GM23338 (cell line): ENCODE results near the gene EPS8L1.

ENCODE experiments used
- CREB1 ChIP-seq: fragments of 250-450 bp; sonication (Bioruptor Pico); IDR thresholded peaks from 2 replicates; pipeline ENCODE4 v1.5.0; 2020; ENCODE audit warnings: low read depth, mild to moderate bottlenecking, moderate library complexity
- EZH2 ChIP-seq: fragments of 200-600 bp; sonication (generic); IDR thresholded peaks from one replicate; pipeline ENCODE4 v1.8.0; 2017; ENCODE audit warnings: antibody characterized with exemption, mild to moderate bottlenecking, low read depth; ENCODE audit not compliant: unreplicated experiment
- EZH2phosphoT487 ChIP-seq: fragments of 200-600 bp; sonication (generic); IDR thresholded peaks from one replicate; pipeline ENCODE4 v1.8.1; 2018; ENCODE audit warnings: antibody characterized with exemption; ENCODE audit not compliant: unreplicated experiment
- POLR2AphosphoS5 ChIP-seq: IDR thresholded peaks from 2 replicates; pipeline ENCODE4 v1.6.1; 2016; ENCODE audit warnings: antibody characterized with exemption, low read depth
- TF ChIP-seq, protein P1 (sequence below), 2 experiments: fragments of 200-600 bp in 1 of 2; sonication (generic) in 1 of 2; conservative IDR thresholded peaks; 2 replicates each; pipeline versions ENCODE4 v1.5.1 to v1.6.1; 2016 to 2017; ENCODE audit warnings: antibody characterized with exemption in 2 of 2, low read depth in 2 of 2, mild to moderate bottlenecking in 2 of 2, moderate library complexity in 1 of 2

DNA sequence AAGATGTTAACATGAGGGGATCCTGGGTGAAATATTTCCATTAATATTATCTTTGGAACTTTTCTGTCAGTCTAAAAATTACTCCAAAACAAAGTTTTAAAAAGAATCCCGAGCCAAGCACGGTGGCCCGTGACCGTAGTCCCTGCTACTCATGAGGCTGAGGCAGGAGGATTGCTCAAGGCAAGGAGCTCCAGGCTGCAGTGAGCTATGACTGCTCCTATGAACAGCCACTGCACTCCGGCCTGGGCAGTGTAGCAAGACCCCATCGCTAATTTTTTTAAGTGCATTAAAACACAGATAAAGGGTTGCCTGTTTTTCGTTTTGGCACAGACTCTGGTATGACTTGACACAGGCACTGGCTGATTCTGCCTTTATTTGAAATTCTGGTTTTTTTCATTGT, 44.5 kb upstream of the EPS8L1 start:
- TF ChIP-seq, protein P1, sequence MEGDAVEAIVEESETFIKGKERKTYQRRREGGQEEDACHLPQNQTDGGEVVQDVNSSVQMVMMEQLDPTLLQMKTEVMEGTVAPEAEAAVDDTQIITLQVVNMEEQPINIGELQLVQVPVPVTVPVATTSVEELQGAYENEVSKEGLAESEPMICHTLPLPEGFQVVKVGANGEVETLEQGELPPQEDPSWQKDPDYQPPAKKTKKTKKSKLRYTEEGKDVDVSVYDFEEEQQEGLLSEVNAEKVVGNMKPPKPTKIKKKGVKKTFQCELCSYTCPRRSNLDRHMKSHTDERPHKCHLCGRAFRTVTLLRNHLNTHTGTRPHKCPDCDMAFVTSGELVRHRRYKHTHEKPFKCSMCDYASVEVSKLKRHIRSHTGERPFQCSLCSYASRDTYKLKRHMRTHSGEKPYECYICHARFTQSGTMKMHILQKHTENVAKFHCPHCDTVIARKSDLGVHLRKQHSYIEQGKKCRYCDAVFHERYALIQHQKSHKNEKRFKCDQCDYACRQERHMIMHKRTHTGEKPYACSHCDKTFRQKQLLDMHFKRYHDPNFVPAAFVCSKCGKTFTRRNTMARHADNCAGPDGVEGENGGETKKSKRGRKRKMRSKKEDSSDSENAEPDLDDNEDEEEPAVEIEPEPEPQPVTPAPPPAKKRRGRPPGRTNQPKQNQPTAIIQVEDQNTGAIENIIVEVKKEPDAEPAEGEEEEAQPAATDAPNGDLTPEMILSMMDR (conservative IDR thresholded peaks at IDR 0.05; ENCODE audit: low read depth in 2 of 2), result no peak
- TF ChIP-seq EZH2phosphoT487, result no peak
- no peak for TF ChIP-seq EZH2
- TF ChIP-seq POLR2AphosphoS5, result no peak
- no peak for TF ChIP-seq CREB1 (CRISPR knock-in tag)
